ENCODE measurements around the gene TFB1M.
"Not testable (repeated sequence)": the region's sequence is repeated elsewhere in the genome, so short reads cannot be mapped to it uniquely, and the experiment has no call there.

The TFB1M gene

DNA sequence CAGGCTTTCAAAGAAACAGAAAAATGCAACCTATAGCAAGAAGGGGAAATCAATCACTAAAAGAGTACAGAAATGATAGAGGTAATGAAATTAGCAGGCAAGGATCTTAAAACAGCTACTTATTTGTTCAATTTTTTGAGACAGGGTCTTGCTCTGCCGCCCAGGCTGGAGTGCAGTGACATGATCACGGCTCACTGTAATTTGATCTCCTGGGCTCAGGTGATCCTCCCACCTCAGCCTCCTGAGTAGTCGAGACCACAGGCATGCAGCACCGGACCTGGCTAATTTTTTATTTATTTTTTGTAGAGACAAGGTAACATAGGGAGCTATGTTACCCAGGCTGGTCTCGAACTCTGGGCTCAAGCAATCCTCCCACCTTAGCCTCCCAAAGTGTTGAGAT is 21.6 kb downstream of the TFB1M start:
- no peak for DNase-seq

DNA sequence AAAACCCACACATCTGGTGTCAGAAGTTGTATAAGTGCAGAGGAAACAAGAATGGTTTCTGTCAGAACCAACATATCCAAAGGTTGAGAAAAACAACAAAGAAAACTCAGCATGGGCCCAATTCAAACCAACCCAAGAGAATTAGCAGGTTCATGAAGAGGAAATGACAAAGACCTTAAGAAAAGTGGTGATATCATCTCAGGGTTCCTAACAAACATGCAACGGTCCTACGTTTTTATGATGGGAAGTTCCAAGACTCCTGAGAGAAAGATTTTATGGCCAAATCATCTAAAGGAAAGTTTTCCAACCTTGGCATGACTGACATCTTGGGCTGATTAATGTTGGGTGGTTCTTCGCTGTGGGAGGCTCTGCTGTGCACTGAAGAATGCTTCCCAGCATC is 23.0 kb downstream of the TFB1M start:
- DNase-seq, result no peak

- DNase-seq, result no peak
Measured at GRCh38 chr6:155290491-155290890, 23.8 kb downstream of the TFB1M start.

DNA sequence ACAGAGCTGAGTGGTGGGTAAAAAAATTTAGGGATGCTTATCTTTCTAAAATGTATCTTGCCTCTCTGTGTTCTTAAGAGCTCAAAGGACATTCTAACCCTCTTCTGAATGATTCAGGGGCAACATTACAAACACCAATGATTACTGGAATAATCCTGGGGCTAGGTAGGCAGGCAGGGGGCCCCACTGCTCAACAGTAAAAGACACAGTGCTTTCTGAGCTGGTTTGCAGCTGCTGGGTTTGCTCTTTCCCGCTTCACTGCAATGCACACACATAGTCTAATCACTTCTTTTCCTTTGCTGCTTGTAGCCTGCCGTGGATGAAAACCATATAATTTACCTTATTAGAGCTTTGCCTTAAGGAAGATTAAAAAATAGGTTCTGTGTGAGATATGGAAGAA is 26.5 kb downstream of the TFB1M start:
- DNase-seq, result no peak

GRCh38 chr6:155284775-155285174 is 29.5 kb downstream of the TFB1M start:
- DNase-seq, result no peak

DNA sequence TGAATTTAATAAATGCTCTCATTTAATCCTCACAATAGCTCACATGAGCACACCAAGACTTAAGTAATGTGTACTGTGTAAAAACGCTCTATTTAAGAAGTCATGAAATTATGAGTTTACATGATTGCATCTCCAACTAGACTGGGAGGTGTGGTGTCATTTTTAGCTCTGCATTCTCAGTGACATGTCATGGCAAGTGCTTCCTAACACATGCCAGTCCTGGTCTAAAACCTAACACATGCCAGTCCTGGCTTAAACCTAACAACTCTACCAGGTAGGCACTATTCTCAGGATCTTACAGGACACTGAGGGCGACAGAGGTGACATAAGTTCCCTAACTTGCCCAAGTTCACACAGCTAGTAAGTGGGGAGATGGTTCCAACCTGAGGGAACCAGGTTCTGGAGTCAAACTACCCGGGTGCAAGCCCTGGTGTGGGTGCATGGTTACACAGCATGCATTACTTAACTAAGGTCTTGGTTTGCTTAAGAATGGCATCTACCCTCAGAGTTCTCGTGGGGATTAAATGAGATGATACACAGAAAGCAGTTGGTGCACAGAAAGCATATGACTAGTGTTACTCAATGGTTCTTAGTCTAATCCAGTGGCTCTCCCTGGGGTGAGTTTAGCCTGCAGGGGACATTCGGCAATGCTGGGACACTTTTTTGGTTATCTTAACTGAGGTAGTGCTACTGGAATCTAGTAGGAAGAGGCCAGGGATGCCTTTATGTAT is 35.8 kb downstream of the TFB1M start:
- no peak for DNase-seq

GRCh38 chr6:155276638-155277037 is 37.6 kb downstream of the TFB1M start:
- DNase-seq, result no peak

DNA sequence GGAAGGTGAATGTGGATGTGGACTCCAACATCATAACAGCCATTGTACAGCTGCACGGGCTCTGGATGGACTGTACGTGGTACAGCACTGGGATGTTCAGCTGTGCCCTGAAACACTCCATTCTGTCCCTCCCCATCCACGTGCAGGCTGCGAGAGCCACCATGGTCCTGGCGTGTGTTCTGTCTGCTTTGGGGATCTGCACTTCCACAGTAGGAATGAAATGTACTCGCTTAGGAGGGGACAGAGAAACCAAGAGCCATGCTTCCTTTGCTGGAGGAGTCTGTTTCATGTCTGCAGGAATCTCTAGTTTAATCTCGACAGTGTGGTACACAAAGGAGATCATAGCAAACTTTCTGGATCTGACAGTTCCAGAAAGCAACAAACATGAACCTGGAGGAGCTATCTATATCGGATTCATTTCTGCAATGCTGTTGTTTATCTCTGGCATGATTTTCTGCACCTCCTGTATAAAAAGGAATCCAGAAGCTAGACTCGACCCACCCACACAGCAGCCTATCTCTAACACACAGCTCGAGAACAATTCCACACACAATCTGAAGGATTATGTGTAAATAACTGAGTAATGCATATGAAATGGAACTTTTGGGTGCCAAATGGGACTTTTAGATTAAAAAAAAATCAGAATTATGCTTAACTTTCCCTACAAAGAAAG is 38.3 kb downstream of the TFB1M start:
- DNase-seq, result no peak

DNA sequence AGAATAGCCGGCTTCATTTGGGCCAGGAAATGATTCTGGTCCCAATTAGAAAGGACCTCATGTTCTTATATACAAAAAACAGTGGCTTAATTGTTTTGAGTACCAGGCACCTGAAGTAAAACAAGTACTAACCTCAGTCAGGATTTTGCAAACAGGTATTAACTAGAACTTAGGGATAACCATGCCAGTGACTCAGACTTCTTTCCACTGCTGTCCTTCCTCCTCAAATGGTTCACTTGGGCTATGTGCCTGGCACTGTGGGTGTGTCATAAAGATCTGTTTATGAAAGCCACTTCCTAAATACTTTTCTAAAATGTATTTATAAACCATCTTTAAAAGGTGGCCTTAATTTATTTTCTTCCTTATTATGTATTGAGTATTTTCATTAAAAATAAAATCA is 39.8 kb downstream of the TFB1M start:
- no peak for DNase-seq

DNA sequence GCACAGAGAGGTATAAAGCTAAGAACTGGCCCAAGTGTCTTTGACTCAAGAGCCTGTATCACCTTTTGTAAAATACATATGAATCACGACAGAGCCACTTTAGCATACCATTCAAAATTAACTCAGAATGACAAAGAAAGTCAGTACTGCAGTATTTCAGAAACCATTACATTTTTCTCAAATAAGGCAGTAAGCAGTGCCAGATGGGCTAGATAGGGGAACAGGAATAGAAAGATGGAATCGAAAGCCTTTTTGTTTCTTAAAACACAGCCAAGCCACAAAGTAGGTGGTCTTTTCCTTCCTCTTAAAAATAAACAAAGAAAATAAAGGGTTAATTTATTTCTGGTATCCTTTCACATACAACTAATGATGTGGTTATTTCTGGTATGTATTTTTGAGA is 40.2 kb downstream of the TFB1M start:
- no peak for DNase-seq

GRCh38 chr6:155273431-155273830 is 40.9 kb downstream of the TFB1M start:
- no peak for DNase-seq

DNA sequence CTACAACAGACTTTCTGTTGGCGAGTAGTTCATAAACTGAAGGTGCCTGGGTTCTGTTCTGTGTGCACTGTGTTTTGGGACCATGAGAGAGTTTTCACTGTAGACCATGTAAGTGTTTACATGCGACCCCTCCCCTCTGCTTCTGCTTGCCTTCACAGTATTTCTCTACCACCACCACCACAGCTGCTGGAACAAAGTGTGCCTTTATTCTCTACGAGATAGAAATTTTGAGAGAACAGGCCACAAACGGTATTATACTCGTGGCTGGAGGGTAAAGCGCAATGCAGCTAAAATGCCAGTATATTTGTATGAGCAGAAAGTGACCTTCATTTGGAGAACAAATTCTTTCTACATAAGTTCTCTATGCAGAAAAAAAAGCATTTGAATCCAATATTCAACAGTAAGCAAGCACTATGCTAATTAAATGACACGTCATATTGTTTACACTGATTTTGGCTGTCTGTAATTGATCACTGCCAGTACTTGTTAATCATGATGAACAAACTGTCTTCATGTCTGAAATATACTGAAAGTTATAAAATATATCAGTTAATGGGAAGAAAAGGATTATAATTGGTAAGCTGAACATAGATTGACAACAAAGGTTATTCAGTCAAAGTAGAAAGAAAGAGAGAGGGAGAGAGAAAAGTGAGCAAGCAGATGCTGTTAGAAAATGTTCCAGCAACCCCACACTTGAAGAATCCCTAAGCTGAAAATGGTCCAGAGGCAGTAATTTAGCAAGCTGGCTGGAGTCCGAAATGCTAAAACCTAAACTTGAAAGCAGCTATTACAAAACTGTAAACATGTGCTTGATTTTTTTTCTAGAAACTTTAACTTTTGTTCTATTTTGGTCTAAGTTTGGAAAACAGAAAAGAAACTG is 41.7 kb downstream of the TFB1M start:
- no peak for DNase-seq

DNA sequence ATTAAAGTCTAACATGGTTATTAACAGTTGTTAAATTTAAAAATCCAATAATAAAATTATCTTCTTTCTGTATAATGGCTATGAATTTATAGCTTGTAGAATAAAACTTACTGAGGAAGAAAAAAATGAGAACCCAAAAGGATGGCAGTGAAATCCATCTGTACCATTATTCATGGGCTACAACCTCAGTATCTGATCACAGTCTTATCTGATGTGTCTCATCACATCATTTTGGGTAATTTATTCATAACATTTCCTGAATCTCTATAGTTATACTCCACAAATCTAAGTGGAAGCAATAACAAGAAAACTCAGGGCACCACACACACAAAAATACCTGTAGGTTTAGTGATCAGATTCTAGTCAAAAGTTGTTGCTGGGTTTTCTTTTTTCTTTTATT is 43.1 kb downstream of the TFB1M start:
- DNase-seq, result no peak

GRCh38 chr6:155270561-155271091 is 43.7 kb downstream of the TFB1M start:
- no peak for DNase-seq

DNA sequence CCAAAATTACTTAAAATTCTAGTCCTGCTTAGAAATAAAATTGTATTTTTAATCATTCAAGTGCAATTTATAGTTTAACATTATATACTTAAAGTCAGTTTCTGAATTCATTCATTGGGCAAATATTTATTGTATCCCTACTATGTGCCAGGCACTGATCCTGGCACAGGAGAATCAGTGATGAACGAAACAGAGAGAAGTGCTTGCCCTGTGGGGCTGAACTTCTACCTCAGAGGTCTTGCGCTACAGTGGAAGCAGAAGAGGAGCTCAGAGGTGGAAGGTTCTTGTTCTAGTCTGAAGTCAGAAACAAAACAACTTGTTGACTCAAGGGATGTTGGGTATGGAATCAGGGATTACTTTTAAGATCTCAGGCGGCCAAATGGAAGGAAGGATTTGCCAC is 44.5 kb downstream of the TFB1M start:
- no peak for DNase-seq

DNA sequence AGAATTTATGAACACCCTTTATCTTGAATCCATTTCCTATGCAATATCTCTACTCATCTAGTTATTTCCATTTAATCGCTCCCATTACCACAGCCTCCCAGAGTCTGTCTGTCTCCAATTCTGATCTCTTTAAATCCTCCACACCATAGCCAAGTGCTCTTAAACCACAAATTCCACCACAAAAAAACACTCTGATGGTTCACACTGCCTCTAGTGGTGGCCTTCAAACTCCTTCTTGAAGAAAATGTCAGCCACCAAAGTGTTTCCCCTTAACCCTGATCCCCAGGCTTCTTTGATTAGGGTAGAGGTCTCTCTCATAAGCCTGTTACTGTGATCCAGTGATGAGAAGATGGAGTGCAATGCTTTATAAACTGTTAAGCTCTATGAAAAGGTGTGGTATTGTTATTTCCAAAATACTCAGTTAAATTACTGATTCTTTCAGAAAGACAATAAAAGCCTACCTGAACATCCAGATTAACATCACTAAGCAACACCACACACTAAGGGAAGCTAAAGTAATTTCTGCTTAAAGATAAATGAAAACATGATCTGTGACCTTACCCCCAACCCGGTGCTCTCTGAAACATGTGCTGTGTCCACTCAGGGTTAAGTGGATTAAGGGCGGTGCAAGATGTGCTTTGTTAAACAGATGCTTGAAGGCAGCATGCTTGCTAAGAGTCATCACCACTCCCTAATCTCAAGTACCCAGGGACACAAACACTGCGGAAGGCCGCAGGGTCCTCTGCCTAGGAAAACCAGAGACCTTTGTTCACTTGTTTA is 46.0 kb downstream of the TFB1M start:
- DNase-seq, result not testable (repeated sequence)

DNA sequence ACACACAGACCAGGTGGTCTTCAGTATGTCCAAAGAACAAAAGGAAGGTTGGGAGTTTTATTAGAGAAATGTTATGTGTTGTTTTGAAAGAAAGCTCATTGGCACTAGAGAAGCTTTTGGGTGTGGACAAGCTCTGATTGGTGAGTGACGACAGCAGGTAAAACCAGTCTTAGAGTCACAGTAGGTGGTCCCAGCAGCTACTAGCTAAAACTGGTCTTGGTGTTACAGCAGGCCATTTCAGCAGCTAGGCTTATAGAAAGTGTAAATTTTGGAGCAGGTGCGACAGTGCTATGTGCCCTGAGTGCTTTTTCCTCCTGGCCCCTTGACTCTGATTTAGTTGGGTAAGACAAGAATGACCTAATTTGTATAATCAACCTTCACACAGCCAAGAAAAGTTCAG is 46.9 kb downstream of the TFB1M start:
- no peak for DNase-seq

- no peak for DNase-seq
Measured at GRCh38 chr6:155265843-155266535, 48.3 kb downstream of the TFB1M start.

DNA sequence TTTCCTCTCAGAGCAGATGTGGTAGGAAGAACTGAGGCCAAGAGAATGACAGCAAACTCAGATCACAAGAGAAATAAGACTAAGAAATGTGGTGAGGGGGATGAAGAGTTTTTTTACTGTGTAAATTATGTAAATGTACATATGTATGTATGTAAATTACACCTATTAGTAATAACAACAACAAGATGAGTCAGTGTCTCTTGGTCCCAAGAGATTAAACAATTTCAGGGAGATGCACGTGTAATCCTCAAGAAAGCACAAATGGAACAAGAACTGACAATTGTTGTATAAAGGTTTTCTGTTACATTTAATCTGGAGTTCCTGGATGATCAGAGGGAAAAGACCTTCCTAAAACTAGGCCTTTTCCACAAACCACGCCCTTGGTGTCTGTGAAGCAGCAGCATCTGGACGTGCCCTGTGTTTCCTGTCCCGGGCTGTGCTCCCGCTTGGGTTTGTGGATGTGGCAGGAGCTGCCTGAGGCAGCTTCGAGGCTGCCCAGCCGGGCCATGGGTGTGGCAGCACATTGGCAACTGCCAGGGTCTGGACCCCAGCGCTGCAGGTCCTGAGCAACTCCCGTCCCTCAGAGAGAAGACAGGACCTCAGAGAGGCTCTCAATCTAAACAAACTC is 49.5 kb downstream of the TFB1M start:
- DNase-seq, result no peak

- DNase-seq, result no peak
Measured at GRCh38 chr6:155263373-155264063, 50.8 kb downstream of the TFB1M start, which contains the start of gene CLDN20. Gene CLDN20, plus strand, starts transcription at chr6:155264013. Its CDS starts 11,707 bp downstream, at chr6:155275720.

DNA sequence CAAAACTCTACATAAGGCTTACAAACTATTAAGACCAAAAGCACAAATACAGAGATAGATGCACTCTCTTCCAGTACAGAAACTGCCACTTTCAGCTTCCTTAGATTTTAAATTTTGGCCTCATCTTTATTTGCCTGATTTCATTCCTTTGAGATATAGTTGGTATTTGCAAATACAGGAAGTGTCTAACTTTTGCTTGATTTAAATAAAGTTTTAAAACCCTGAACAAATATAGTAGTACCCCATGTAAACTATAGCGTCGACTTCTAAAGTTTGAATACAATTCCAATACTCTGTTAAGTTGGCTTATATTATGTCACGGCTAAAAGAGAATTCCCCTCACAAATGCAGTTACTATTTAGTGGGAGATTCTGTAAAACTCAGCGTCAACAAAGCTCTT is 51.6 kb downstream of the TFB1M start:
- no peak for DNase-seq
